Uterus (tissue), 4 donors: ENCODE data around the gene CDH4. TPM values are rescaled to one million over a fixed set of nuclear protein-coding genes. Genes with fewer than 3 reads are reported as not detected.

ENCODE experiments used
- DNase-seq, 2 donors: peaks; one replicate each; pipeline ENCODE4 v3.0.0-alpha.2; 2019 to 2020
- H3K27ac ChIP-seq, 2 donors: fragments of 200-600 bp; sonication (generic); 1 replicate in 1 of 2; 2 replicates in 1 of 2; pipeline ENCODE4 v1.5.1; 2016 to 2018
- H3K27me3 ChIP-seq, 2 donors: fragments of 200-600 bp; sonication (generic); one replicate each; pipeline ENCODE4 v1.5.1; 2018 to 2019; ENCODE audit warnings: control low read depth in 1 of 2
- H3K36me3 ChIP-seq, 2 donors: fragments of 200-600 bp; sonication (generic); one replicate each; pipeline ENCODE4 v1.5.1; 2019; ENCODE audit warnings: control low read depth in 1 of 2
- H3K4me1 ChIP-seq, 2 donors: fragments of 200-600 bp; sonication (generic); one replicate each; pipeline ENCODE4 v1.5.1; 2018 to 2019; ENCODE audit warnings: control low read depth in 1 of 2
- H3K4me3 ChIP-seq, 2 donors: fragments of 200-600 bp; sonication (generic); 1 replicate in 1 of 2; 2 replicates in 1 of 2; pipeline ENCODE4 v1.5.1; 2018 to 2019; ENCODE audit warnings: mild to moderate bottlenecking in 1 of 2
- H3K9me3 ChIP-seq, 2 donors: fragments of 200-600 bp; sonication (generic); one replicate each; pipeline ENCODE4 v1.5.1; 2019; ENCODE audit warnings: control low read depth in 1 of 2
- CTCF ChIP-seq, 4 experiments: fragments of 200-600 bp in 2 of 4; fragments of 450-650 bp in 2 of 4; sonication (generic) in 2 of 4; IDR thresholded peaks; one replicate each; pipeline ENCODE4 v1.5.1; 2016 to 2019; ENCODE audit warnings: antibody characterized with exemption in 4 of 4, mild to moderate bottlenecking in 2 of 4, moderate library complexity in 1 of 4
- POLR2A ChIP-seq, 2 donors: fragments of 450-650 bp; IDR thresholded peaks; one replicate each; pipeline ENCODE4 v1.6.1; 2016; ENCODE audit warnings: antibody characterized with exemption in 2 of 2, mild to moderate bottlenecking in 1 of 2, moderate library complexity in 1 of 2
- intact Hi-C: fragments of 100-400 bp; cut with DNase I; formaldehyde crosslinking; loops from one replicate; pipeline ENCODE4 v1.15.1; 2023; ENCODE audit warnings: low total_unique reads
- total RNA-seq, 4 donors: library from RNA; depleted of rRNA in 3 of 4; stranded (reverse); fragments of >200 nt in 3 of 4; gene quantifications; one replicate each; pipeline versions ENCODE4 v1.1.0 to v1.2.4, GENCODE V29; 2014 to 2023
- donor health status: DM: yes; HTN: yes; CAD: no.

Gene CDH4
- total RNA-seq, 4 donors from 2014 or later: under 0.01 to 0.55 TPM; not detected in 2

GRCh38 chr20:61528591-61528990 lies 276.5 kb downstream of the CDH4 start:
- Histone ChIP-seq H3K4me3 (no peak overlapping the region), H3K27me3 (no peaks in the 10 kb centered on the region), H3K9me3 (no peaks in the 10 kb centered on the region), H3K36me3 (no peaks in the 10 kb centered on the region), H3K4me1 (no peaks in the 10 kb centered on the region), H3K27ac (no peak overlapping the region)
- intact Hi-C loops: no loop called here
- no peak for DNase-seq
- TF ChIP-seq CTCF (IDR thresholded peaks at IDR 0.05) (no peak), POLR2A (IDR thresholded peaks at IDR 0.05) (no peak)

- no peaks in the 10 kb centered on the region for H3K4me1 ChIP-seq
- no peak for DNase-seq
- intact Hi-C loops: no loop called here
- H3K27ac ChIP-seq: no peak overlapping the region
- no peaks in the 10 kb centered on the region for H3K36me3 ChIP-seq
- TF ChIP-seq POLR2A (IDR thresholded peaks at IDR 0.05) (no peak), CTCF (IDR thresholded peaks at IDR 0.05) (no peak)
- H3K4me3 ChIP-seq: no peak overlapping the region
- H3K9me3 ChIP-seq: no peaks in the 10 kb centered on the region
- no peaks in the 10 kb centered on the region for H3K27me3 ChIP-seq
These were observed 277.3 kb downstream of the CDH4 start for GRCh38 chr20:61529354-61529753.

GRCh38 chr20:61531553-61532345 lies 279.7 kb downstream of the CDH4 start:
- Histone ChIP-seq H3K9me3 (no peaks in the 10 kb centered on the region), H3K4me1 (no peaks in the 10 kb centered on the region), H3K36me3 (no peaks in the 10 kb centered on the region), H3K4me3 (no peak overlapping the region), H3K27me3 (no peaks in the 10 kb centered on the region), H3K27ac (no peak overlapping the region)
- no peak for DNase-seq
- no peak for TF ChIP-seq CTCF (IDR thresholded peaks at IDR 0.05)
- TF ChIP-seq POLR2A (IDR thresholded peaks at IDR 0.05): no peak
- intact Hi-C loops: no loop called here

GRCh38 chr20:61532736-61533135 lies 280.7 kb downstream of the CDH4 start:
- intact Hi-C loops: no loop called here
- Histone ChIP-seq H3K36me3 (no peaks in the 10 kb centered on the region), H3K9me3 (no peaks in the 10 kb centered on the region), H3K4me1 (no peaks in the 10 kb centered on the region), H3K27me3 (no peaks in the 10 kb centered on the region), H3K27ac (no peak overlapping the region), H3K4me3 (no peak overlapping the region)
- no peak for DNase-seq
- TF ChIP-seq POLR2A (IDR thresholded peaks at IDR 0.05) (no peak), CTCF (IDR thresholded peaks at IDR 0.05) (no peak)

- intact Hi-C loops: no loop called here
- no peak for DNase-seq
- TF ChIP-seq POLR2A (IDR thresholded peaks at IDR 0.05) (no peak), CTCF (IDR thresholded peaks at IDR 0.05) (no peak)
- H3K4me3 ChIP-seq: no peak overlapping the region
- H3K27ac ChIP-seq: no peak overlapping the region
- H3K27me3 ChIP-seq: no peaks in the 10 kb centered on the region
- H3K4me1 ChIP-seq: no peaks in the 10 kb centered on the region
- H3K36me3 ChIP-seq: no peaks in the 10 kb centered on the region
- H3K9me3 ChIP-seq: no peaks in the 10 kb centered on the region
These were observed 281.2 kb downstream of the CDH4 start for GRCh38 chr20:61533231-61533631.
